ENCODE data around the gene DCDC2.
A peak's percentile ranks its signal among the peaks of the same experiment; 100 is the strongest.
"Not testable (repeated sequence)": the region's sequence is repeated elsewhere in the genome, so short reads cannot be mapped to it uniquely, and the experiment has no call there.

The DCDC2 gene

GRCh38 chr6:24225838-24226237 lies 132.0 kb downstream of the DCDC2 start:
- no peak for DNase-seq (ENCODE audit: low read depth in 2 of 2)

GRCh38 chr6:24223115-24223919 lies 134.5 kb downstream of the DCDC2 start:
- DNase-seq (ENCODE audit: low read depth in 2 of 2), result no peak

- DNase-seq (ENCODE audit: low read depth in 2 of 2), result no peak
These were observed 138.2 kb downstream of the DCDC2 start for GRCh38 chr6:24219670-24220069.

- no peak for DNase-seq (ENCODE audit: low read depth in 2 of 2)
These were observed 142.9 kb downstream of the DCDC2 start for GRCh38 chr6:24214984-24215383.

- no peak for DNase-seq (ENCODE audit: low read depth in 2 of 2)
These were observed 150.4 kb downstream of the DCDC2 start for GRCh38 chr6:24207413-24207812.

GRCh38 chr6:24205020-24205492 lies 152.8 kb downstream of the DCDC2 start:
- DNase-seq (ENCODE audit: low read depth in 2 of 2), result peak in 1 of 2 experiments; percentile 2

GRCh38 chr6:24204113-24204512 lies 153.7 kb downstream of the DCDC2 start:
- not testable (repeated sequence) for DNase-seq (ENCODE audit: low read depth in 2 of 2)

GRCh38 chr6:24197892-24198291 lies 160.0 kb downstream of the DCDC2 start:
- no peak for DNase-seq (ENCODE audit: low read depth in 2 of 2)

GRCh38 chr6:24195836-24196597 lies 161.8 kb downstream of the DCDC2 start:
- no peak for DNase-seq (ENCODE audit: low read depth in 2 of 2)

GRCh38 chr6:24194978-24195700 lies 162.7 kb downstream of the DCDC2 start:
- DNase-seq (ENCODE audit: low read depth in 2 of 2), result no peak

- DNase-seq (ENCODE audit: low read depth in 2 of 2), result no peak
These were observed 164.5 kb downstream of the DCDC2 start for GRCh38 chr6:24193364-24193763.

- no peak for DNase-seq (ENCODE audit: low read depth in 2 of 2)
These were observed 166.5 kb downstream of the DCDC2 start for GRCh38 chr6:24191346-24191745.

GRCh38 chr6:24188578-24189080 lies 169.2 kb downstream of the DCDC2 start:
- DNase-seq (ENCODE audit: low read depth in 2 of 2), result no peak

GRCh38 chr6:24187965-24188577 lies 169.8 kb downstream of the DCDC2 start:
- no peak for DNase-seq (ENCODE audit: low read depth in 2 of 2)

GRCh38 chr6:24186349-24186748 lies 171.5 kb downstream of the DCDC2 start:
- DNase-seq (ENCODE audit: low read depth in 2 of 2), result no peak

- no peak for DNase-seq (ENCODE audit: low read depth in 2 of 2)
These were observed 174.3 kb downstream of the DCDC2 start for GRCh38 chr6:24183584-24183983.

- no peak for DNase-seq (ENCODE audit: low read depth in 2 of 2)
These were observed 200.0 kb downstream of the DCDC2 start for GRCh38 chr6:24157886-24158285.

- DNase-seq (ENCODE audit: low read depth in 2 of 2), result no peak
These were observed 203.7 kb downstream of the DCDC2 start for GRCh38 chr6:24154121-24154520.

- DNase-seq (ENCODE audit: low read depth in 2 of 2), result no peak
These were observed 205.8 kb downstream of the DCDC2 start for GRCh38 chr6:24152014-24152413.

- DNase-seq (ENCODE audit: low read depth in 2 of 2), result no peak
These were observed 208.0 kb downstream of the DCDC2 start for GRCh38 chr6:24149836-24150235.

GRCh38 chr6:24149296-24149695 lies 208.6 kb downstream of the DCDC2 start:
- no peak for DNase-seq (ENCODE audit: low read depth in 2 of 2)

- DNase-seq (ENCODE audit: low read depth in 2 of 2), result no peak
These were observed 209.2 kb downstream of the DCDC2 start for GRCh38 chr6:24148684-24149083.
